ENCODE data around the gene UNC119B. TPM values are rescaled to one million over a fixed set of nuclear protein-coding genes. Genes with fewer than 3 reads are reported as not detected.
"Not testable (repeated sequence)": the region's sequence is repeated elsewhere in the genome, so short reads cannot be mapped to it uniquely, and the experiment has no call there.

Gene UNC119B
- total RNA-seq, 1 donor from 2014 or later = 22.9 TPM

- intact Hi-C loops (cut with DNase I) = no loop called here
- DNase-seq (ENCODE audit: low spot score) = no peak
- ATAC-seq = peak; percentile 39
These were observed 593 bp downstream of the UNC119B start for GRCh38 chr12:120710805-120711296.

- no peak for ATAC-seq
- DNase-seq (ENCODE audit: low spot score) = no peak
- intact Hi-C loops (cut with DNase I) = no loop called here
These were observed 1.2 kb downstream of the UNC119B start for GRCh38 chr12:120711411-120711810.

GRCh38 chr12:120712610-120713009 is 2.4 kb downstream of the UNC119B start:
- DNase-seq (ENCODE audit: low spot score) = no peak
- intact Hi-C loops (cut with DNase I) = no loop called here
- ATAC-seq = no peak

GRCh38 chr12:120713861-120714482 is 3.7 kb downstream of the UNC119B start:
- intact Hi-C loops (cut with DNase I) = no loop called here
- ATAC-seq (peak; percentile 81), DNase-seq (ENCODE audit: low spot score) (peak; percentile 75)

GRCh38 chr12:120718055-120718454 is 7.8 kb downstream of the UNC119B start:
- ATAC-seq = no peak
- intact Hi-C loops (cut with DNase I) = loop anchor here (5.0 kb wide), 1 partner anchor 71 kb away; no protein-coding TSS in a partner anchor
- DNase-seq (ENCODE audit: low spot score) = no peak

- intact Hi-C loops (cut with DNase I) = loop anchor here (5.0 kb wide), 1 partner anchor 72 kb away; no protein-coding TSS in a partner anchor
- no peak for ATAC-seq
- no peak for DNase-seq (ENCODE audit: low spot score)
These were observed 8.8 kb downstream of the UNC119B start for GRCh38 chr12:120719072-120719471.

GRCh38 chr12:120719496-120720233 is 9.4 kb downstream of the UNC119B start:
- DNase-seq (ENCODE audit: low spot score) = no peak
- ATAC-seq = no peak
- intact Hi-C loops (cut with DNase I) = loop anchor here (5.0 kb wide), 1 partner anchor 72 kb away; no protein-coding TSS in a partner anchor

GRCh38 chr12:120720234-120720986 is 10.2 kb downstream of the UNC119B start:
- DNase-seq (ENCODE audit: low spot score) = no peak
- intact Hi-C loops (cut with DNase I) = no loop called here
- ATAC-seq = peak; percentile 82

GRCh38 chr12:120720987-120721801 is 10.9 kb downstream of the UNC119B start:
- DNase-seq (ENCODE audit: low spot score) (no peak), ATAC-seq (no peak)
- intact Hi-C loops (cut with DNase I) = no loop called here

- intact Hi-C loops (cut with DNase I) = no loop called here
- ATAC-seq (no peak), DNase-seq (ENCODE audit: low spot score) (no peak)
These were observed 11.6 kb downstream of the UNC119B start for GRCh38 chr12:120721866-120722265.

- intact Hi-C loops (cut with DNase I) = no loop called here
- ATAC-seq = no peak
These were observed 12.5 kb downstream of the UNC119B start for GRCh38 chr12:120722784-120723183.

GRCh38 chr12:120724720-120725119 is 14.5 kb downstream of the UNC119B start:
- intact Hi-C loops (cut with DNase I) = no loop called here
- ATAC-seq = no peak
- no peak for DNase-seq (ENCODE audit: low spot score)

More at GRCh38 chr12:120722784-120723183, 12.5 kb downstream of the UNC119B start:
- DNase-seq (ENCODE audit: low spot score) = no peak

- ATAC-seq (no peak), DNase-seq (ENCODE audit: low spot score) (no peak)
- intact Hi-C loops (cut with DNase I) = no loop called here
These were observed 14.9 kb downstream of the UNC119B start for GRCh38 chr12:120725151-120725658.

- DNase-seq (ENCODE audit: low spot score) (peak; percentile 96), ATAC-seq (peak; percentile 98)
- intact Hi-C loops (cut with DNase I) = no loop called here
These were observed 15.6 kb downstream of the UNC119B start, which contains the start of gene ACADS for GRCh38 chr12:120725659-120726509. TSS of gene ACADS (plus strand) at chr12:120725826. CDS start at chr12:120725886, 60 bp downstream.

GRCh38 chr12:120726510-120726793 is 16.2 kb downstream of the UNC119B start:
- intact Hi-C loops (cut with DNase I) = no loop called here
- ATAC-seq (no peak), DNase-seq (ENCODE audit: low spot score) (no peak)

- intact Hi-C loops (cut with DNase I) = no loop called here
- ATAC-seq (no peak), DNase-seq (ENCODE audit: low spot score) (no peak)
These were observed 16.7 kb downstream of the UNC119B start for GRCh38 chr12:120726961-120727360.

GRCh38 chr12:120732198-120732597 is 21.9 kb downstream of the UNC119B start:
- intact Hi-C loops (cut with DNase I); ATAC-seq; DNase-seq (ENCODE audit: low spot score): not testable (repeated sequence)

GRCh38 chr12:120733574-120733973 is 23.3 kb downstream of the UNC119B start:
- intact Hi-C loops (cut with DNase I) = no loop called here
- ATAC-seq = no peak
- no peak for DNase-seq (ENCODE audit: low spot score)

Measured in sciatic nerve (tissue), 2 donors.